PC-9 (cell line): Measurements from ENCODE around the gene WDR83. TPM values are rescaled to one million over a fixed set of nuclear protein-coding genes. Genes with fewer than 3 reads are reported as not detected.

ENCODE experiments used
- BruUV-seq: library from RNA; stranded (reverse); fragments of 400-500 nt; replicated peaks from 2 replicates; lab custom pipeline; 2021; lab: Mats Ljungman, UMichigan
- CTCF ChIA-PET: fragments of 300-600 bp; sonication (Branson Sonifier 250); formaldehyde crosslinking; loops from one replicate; lab custom pipeline; 2022; ENCODE audit warnings: antibody characterized with exemption; lab: Charles Lee
- POLR2A ChIA-PET: fragments of 300-600 bp; sonication (Branson Sonifier 250); formaldehyde crosslinking; loops from one replicate; lab custom pipeline; 2022; ENCODE audit warnings: antibody characterized with exemption; ENCODE audit not compliant: unreplicated experiment; lab: Charles Lee
- DNase-seq, 2 experiments: peaks; one replicate each; pipeline versions ENCODE4 v3.0.0 to v3.0.0-alpha.2; 2015 to 2022; ENCODE audit warnings: mixed read lengths in 1 of 2
- H2AFZ ChIP-seq: fragments of 200-600 bp; sonication (generic); 2 replicates; pipeline ENCODE4 v1.8.1; 2017; ENCODE audit warnings: antibody characterized with exemption
- H3F3A ChIP-seq: fragments of 200-600 bp; sonication (generic); 2 replicates; pipeline ENCODE4 v1.8.1; 2017; ENCODE audit warnings: antibody characterized with exemption, mild to moderate bottlenecking, low read depth; ENCODE audit not compliant: insufficient read depth
- H3K27ac ChIP-seq: fragments of 200-600 bp; sonication (generic); 2 replicates; pipeline ENCODE4 v1.6.1; 2016; ENCODE audit warnings: mixed run types
- H3K27me3 ChIP-seq: fragments of 200-600 bp; sonication (generic); 2 replicates; pipeline ENCODE4 v1.6.1; 2016; ENCODE audit warnings: low read depth, mixed run types; ENCODE audit not compliant: insufficient read depth
- H3K36me3 ChIP-seq: fragments of 200-600 bp; sonication (generic); 2 replicates; pipeline ENCODE4 v1.6.1; 2016; ENCODE audit warnings: low read depth, mixed run types
- H3K4me1 ChIP-seq: fragments of 200-600 bp; sonication (generic); replicated peaks from 2 replicates; pipeline ENCODE4 v1.6.1; 2016; ENCODE audit warnings: mixed run types; ENCODE audit not compliant: insufficient read depth
- H3K4me2 ChIP-seq: fragments of 200-600 bp; sonication (generic); 2 replicates; pipeline ENCODE4 v1.6.1; 2017; ENCODE audit warnings: mixed run types
- H3K4me3 ChIP-seq: fragments of 200-600 bp; sonication (generic); 2 replicates; pipeline ENCODE4 v1.6.1; 2016; ENCODE audit warnings: mixed run types
- H3K79me2 ChIP-seq: fragments of 200-600 bp; sonication (generic); 2 replicates; pipeline ENCODE4 v1.6.1; 2017; ENCODE audit warnings: low read depth, mixed run types
- H3K9me2 ChIP-seq: fragments of 200-600 bp; sonication (generic); 2 replicates; pipeline ENCODE4 v1.8.1; 2017; ENCODE audit warnings: mild to moderate bottlenecking; ENCODE audit not compliant: insufficient read depth
- H3K9me3 ChIP-seq: fragments of 200-600 bp; sonication (generic); 2 replicates; pipeline ENCODE4 v1.8.1; 2016; ENCODE audit warnings: low read depth; ENCODE audit not compliant: insufficient read depth
- H4K20me1 ChIP-seq: fragments of 200-600 bp; sonication (generic); 2 replicates; pipeline ENCODE4 v1.8.1; 2017; ENCODE audit not compliant: insufficient read depth
- CTCF ChIP-seq: fragments of 200-600 bp; sonication (generic); conservative IDR thresholded peaks from 2 replicates; pipeline ENCODE4 v1.6.1; 2017; ENCODE audit warnings: mixed run types, antibody characterized with exemption, mild to moderate bottlenecking, moderate library complexity
- EZH2 ChIP-seq: fragments of 200-600 bp; sonication (generic); IDR thresholded peaks from 2 replicates; pipeline ENCODE4 v1.8.0; 2017; ENCODE audit warnings: antibody characterized with exemption, low read depth
- intact Hi-C: fragments of 100-400 bp; cut with micrococcal nuclease; formaldehyde crosslinking; loops from one replicate; pipeline ENCODE4 v1.10.0; 2022; ENCODE audit not compliant: unreplicated experiment
- total RNA-seq: library from RNA; stranded (reverse); gene quantifications from 2 replicates; pipeline ENCODE4 v1.2.3, GENCODE V29; 2021

The WDR83 gene
- total RNA-seq, 1 experiment from 2014 or later = 12.9 TPM

GRCh38 chr19:12680034-12680433, 13.4 kb downstream of the WDR83 start:
- ChIA-PET POLR2A (no interaction called here), CTCF (interaction anchor here (0.7 kb wide), 1 partner anchor 113 kb away, joined by 8 read pairs; no protein-coding TSS in a partner anchor)
- H3K36me3 ChIP-seq = peaks cover 30% of the 10 kb centered on the region
- BruUV-seq = no TSS peak
- H3K27me3 ChIP-seq = no peaks in the 10 kb centered on the region
- peak overlapping the region; percentile 76; the same call in 1 of the 2 replicates for H3K4me3 ChIP-seq
- H4K20me1 ChIP-seq = peaks cover 28% of the 10 kb centered on the region
- no peak overlapping the region for H2AFZ ChIP-seq
- peak overlapping the region; percentile 98; the same call in 1 of the 2 replicates for H3K27ac ChIP-seq
- H3K4me2 ChIP-seq = peak overlapping the region; percentile 75
- peaks cover 58% of the 10 kb centered on the region for H3F3A ChIP-seq
- peaks cover 19% of the 10 kb centered on the region for H3K79me2 ChIP-seq
- DNase-seq = no peak
- no peaks in the 10 kb centered on the region for H3K9me2 ChIP-seq
- H3K9me3 ChIP-seq = no peaks in the 10 kb centered on the region
- H3K4me1 ChIP-seq = peaks cover 11% of the 10 kb centered on the region; the same call in 1 of the 2 replicates
- intact Hi-C loops = no loop called here
- TF ChIP-seq EZH2 = no peak
- TF ChIP-seq CTCF = no peak

GRCh38 chr19:12681074-12681987, 14.7 kb downstream of the WDR83 start, which contains the start of gene DHPS:
TSS of gene DHPS (minus strand) at chr19:12681880. CDS start at chr19:12681766, 114 bp downstream.
- Histone ChIP-seq H3K4me1 (peaks cover 11% of the 10 kb centered on the region; the same call in 1 of the 2 replicates), H3K4me2 (peak within 1 kb of the TSS; percentile 75), H3K4me3 (peak within 1 kb of the TSS; percentile 76), H3F3A (peaks cover 52% of the 10 kb centered on the region), H3K27me3 (no peaks in the 10 kb centered on the region), H4K20me1 (peaks cover 24% of the 10 kb centered on the region), H3K79me2 (peaks cover 19% of the 10 kb centered on the region), H3K9me3 (no peaks in the 10 kb centered on the region), H3K27ac (peak within 1 kb of the TSS; percentile 98), H3K36me3 (peaks cover 19% of the 10 kb centered on the region), H3K9me2 (no peaks in the 10 kb centered on the region), H2AFZ (peak within 1 kb of the TSS; percentile 93)
- ChIA-PET POLR2A (interaction anchor here (0.5 to 0.6 kb wide), 3 partner anchors 15 to 188 kb away, joined by 3 to 7 read pairs (median 6); partner anchors contain the start of genes MAN2B1 and WDR83), CTCF (interaction anchor here (0.5 to 0.8 kb wide), 4 partner anchors 12 to 622 kb away, joined by 3 to 5 read pairs (median 4); no protein-coding TSS in a partner anchor)
- intact Hi-C loops = loop anchor here (1.0 kb wide), 1 partner anchor 56 kb away; the partner anchor contains the start of gene GET3
- no peak for TF ChIP-seq EZH2
- peak; percentile 30; the same call in 1 of the 2 replicates for TF ChIP-seq CTCF
- DNase-seq = peak; percentile 93 to 98
- TSS peak; percentile 71 for BruUV-seq

- Histone ChIP-seq H3K4me2 (no peak overlapping the region), H3F3A (peaks cover 35% of the 10 kb centered on the region), H3K4me1 (0 out of 2 replicates have a peak, but pooled peaks cover 5% of the 10 kb centered on the region), H4K20me1 (no peaks in the 10 kb centered on the region; the same call in 1 of the 2 replicates), H3K27ac (no peak overlapping the region), H3K9me3 (no peaks in the 10 kb centered on the region), H3K36me3 (no peaks in the 10 kb centered on the region), H3K4me3 (no peak overlapping the region), H2AFZ (no peak overlapping the region), H3K27me3 (no peaks in the 10 kb centered on the region), H3K9me2 (no peaks in the 10 kb centered on the region), H3K79me2 (no peaks in the 10 kb centered on the region)
- no TSS peak for BruUV-seq
- ChIA-PET CTCF (no interaction called here), POLR2A (interaction anchor here (0.7 kb wide), 1 partner anchor 23 kb away, joined by 3 read pairs; no protein-coding TSS in a partner anchor)
- TF ChIP-seq CTCF (no peak), EZH2 (no peak)
- intact Hi-C loops = no loop called here
- DNase-seq = no peak
Observed at GRCh38 chr19:12685831-12686230, 19.2 kb downstream of the WDR83 start.
